Measurements from ENCODE around the gene MIX23. TPM values are rescaled to one million over a fixed set of nuclear protein-coding genes. Genes with fewer than 3 reads are reported as not detected.

Gene MIX23
- total and polyA plus RNA-seq, 7 donors, result 34.9 to 134 (median 50.3) TPM

DNA sequence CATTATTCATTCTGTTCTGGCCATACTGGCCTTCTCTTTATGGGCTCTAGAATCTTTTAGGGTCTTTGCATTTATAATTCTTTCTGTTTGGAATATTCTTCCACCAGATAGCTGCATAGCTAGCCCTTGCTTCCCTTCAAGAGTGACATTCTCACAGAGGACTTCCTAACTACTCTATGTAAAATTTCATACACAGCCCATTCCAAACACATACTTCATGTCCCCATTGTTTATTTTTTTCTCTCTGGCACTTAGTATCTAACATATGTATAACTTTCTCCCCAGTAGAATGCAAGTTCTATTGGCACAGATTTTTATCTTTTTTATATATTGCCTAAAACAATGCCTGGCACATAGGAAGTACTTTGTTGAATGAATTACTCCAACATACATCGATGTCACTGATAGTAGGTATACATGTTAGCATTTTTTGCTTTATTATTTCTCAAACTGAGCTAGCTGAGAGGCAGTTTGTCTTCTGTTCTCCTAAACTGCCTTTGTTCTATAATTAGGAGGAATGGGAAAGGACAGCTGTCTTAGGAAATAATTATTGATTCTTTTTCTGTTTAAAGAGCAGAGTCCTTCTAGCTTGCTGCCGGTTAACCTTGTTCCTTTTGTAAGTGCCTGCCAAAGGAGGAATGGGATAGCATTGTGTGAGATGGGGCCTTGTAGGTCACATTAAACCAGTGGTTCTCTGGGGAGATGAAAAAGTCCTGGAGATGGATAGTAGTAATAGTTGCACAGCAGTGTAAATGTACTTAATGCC lies 8.8 kb upstream of the MIX23 start:
- H3K27ac ChIP-seq, result no peak overlapping the region

DNA sequence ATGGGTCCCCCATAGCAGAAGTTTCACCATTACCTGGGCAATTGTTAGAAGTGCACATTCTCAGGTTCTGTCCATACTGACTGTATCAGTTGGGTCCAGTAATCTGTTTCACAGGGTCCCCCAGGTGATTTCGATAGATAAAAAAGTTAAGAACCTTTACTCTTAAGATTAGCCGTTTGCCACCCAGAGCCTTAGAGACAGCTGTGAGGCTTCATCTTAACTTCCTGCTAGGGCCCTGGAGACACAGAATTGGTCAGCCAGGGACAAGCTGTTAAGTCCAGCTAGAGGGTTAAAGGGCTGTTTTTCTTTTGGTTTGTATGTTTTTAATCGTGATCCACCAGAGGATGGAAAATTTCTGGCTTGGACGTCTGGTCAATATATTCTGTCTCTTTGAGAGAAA lies 7.6 kb upstream of the MIX23 start:
- no peaks in the 10 kb centered on the region for H3K4me1 ChIP-seq
- TF ChIP-seq, protein P1, sequence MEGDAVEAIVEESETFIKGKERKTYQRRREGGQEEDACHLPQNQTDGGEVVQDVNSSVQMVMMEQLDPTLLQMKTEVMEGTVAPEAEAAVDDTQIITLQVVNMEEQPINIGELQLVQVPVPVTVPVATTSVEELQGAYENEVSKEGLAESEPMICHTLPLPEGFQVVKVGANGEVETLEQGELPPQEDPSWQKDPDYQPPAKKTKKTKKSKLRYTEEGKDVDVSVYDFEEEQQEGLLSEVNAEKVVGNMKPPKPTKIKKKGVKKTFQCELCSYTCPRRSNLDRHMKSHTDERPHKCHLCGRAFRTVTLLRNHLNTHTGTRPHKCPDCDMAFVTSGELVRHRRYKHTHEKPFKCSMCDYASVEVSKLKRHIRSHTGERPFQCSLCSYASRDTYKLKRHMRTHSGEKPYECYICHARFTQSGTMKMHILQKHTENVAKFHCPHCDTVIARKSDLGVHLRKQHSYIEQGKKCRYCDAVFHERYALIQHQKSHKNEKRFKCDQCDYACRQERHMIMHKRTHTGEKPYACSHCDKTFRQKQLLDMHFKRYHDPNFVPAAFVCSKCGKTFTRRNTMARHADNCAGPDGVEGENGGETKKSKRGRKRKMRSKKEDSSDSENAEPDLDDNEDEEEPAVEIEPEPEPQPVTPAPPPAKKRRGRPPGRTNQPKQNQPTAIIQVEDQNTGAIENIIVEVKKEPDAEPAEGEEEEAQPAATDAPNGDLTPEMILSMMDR (IDR thresholded peaks at IDR 0.05), result no peak
- no peak overlapping the region for H3K4me3 ChIP-seq
- WGBS, 3 donors, result 54 to 63% (median 58%) methylated on average over 4 of the region's 4 CpGs
- DNase-seq, result no peak
- H3K9me3 ChIP-seq, result no peaks in the 10 kb centered on the region
- H3K27ac ChIP-seq, result no peak overlapping the region
- H3K27me3 ChIP-seq (ENCODE audit: insufficient read depth in 3 of 3, low read length in 2 of 3), result no peaks in the 10 kb centered on the region
- intact Hi-C loops (cut with DNase I), result loop anchor here in 1 of 2 donors (5.0 kb wide), 1 partner anchor 172 kb away; the partner anchor contains the start of genes DTX3L and PARP9
- ATAC-seq, result no peak
- peaks cover 0 to 5% of the 10 kb centered on the region in 2 donors for H3K36me3 ChIP-seq (ENCODE audit: insufficient read depth in 1 of 2, low read depth in 1 of 2)

More for the DNA sequence above, 8.8 kb upstream of the MIX23 start:
- Histone ChIP-seq H3K27me3 (ENCODE audit: insufficient read depth in 3 of 3, low read length in 2 of 3) (no peaks in the 10 kb centered on the region), H3K36me3 (ENCODE audit: insufficient read depth in 1 of 2, low read depth in 1 of 2) (peaks cover 0 to 5% of the 10 kb centered on the region in 2 donors), H3K4me3 (no peak overlapping the region), H3K9me3 (no peaks in the 10 kb centered on the region), H3K4me1 (no peaks in the 10 kb centered on the region)
- ATAC-seq (no peak), DNase-seq (no peak)
- 70 to 82% (median 70%) methylated on average over 2 of the region's 2 CpGs for WGBS, 3 donors
- intact Hi-C loops (cut with DNase I), result loop anchor here in 1 of 2 donors (2.0 to 5.0 kb wide), 2 partner anchors 170 to 287 kb away; partner anchors contain the start of genes DTX3L and PARP9
- TF ChIP-seq, protein P1 (IDR thresholded peaks at IDR 0.05), result no peak

DNA sequence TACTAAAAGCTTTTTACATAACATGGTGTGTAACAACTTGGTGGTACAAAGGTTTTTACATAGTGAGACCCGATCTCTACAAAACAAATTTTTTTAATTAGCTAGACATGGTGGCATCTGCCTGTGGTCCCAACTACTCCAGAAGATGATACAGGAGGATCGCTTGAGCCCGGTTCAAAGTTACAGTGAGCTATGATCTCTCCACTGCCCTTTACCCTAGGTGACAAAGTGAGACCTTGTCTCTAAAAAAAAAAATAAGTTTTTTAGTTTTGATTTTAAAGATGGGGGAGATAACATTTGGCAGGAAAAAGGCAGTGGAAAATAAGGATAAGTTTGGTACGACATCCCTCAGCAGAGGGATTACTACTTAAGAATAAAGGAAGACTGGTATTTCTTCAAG lies 6.9 kb upstream of the MIX23 start:
- DNase-seq, result no peak
- H3K27ac ChIP-seq, result no peak overlapping the region
- H3K9me3 ChIP-seq, result no peaks in the 10 kb centered on the region
- H3K27me3 ChIP-seq (ENCODE audit: insufficient read depth in 3 of 3, low read length in 2 of 3), result no peaks in the 10 kb centered on the region
- intact Hi-C loops (cut with DNase I), result loop anchor here in 1 of 2 donors (5.0 to 10.0 kb wide), 3 partner anchors 172 to 845 kb away; partner anchors contain the start of genes DTX3L, EAF2, IQCB1 and PARP9
- ATAC-seq, result no peak
- no peak overlapping the region for H3K4me3 ChIP-seq
- peaks cover 7% of the 10 kb centered on the region for H3K4me1 ChIP-seq
- WGBS, 3 donors, result 78 to 85% (median 80%) methylated on average over 4 of the region's 4 CpGs
- peaks cover 0 to 5% of the 10 kb centered on the region in 2 donors for H3K36me3 ChIP-seq (ENCODE audit: insufficient read depth in 1 of 2, low read depth in 1 of 2)
- TF ChIP-seq, protein P1 (IDR thresholded peaks at IDR 0.05), result no peak

DNA sequence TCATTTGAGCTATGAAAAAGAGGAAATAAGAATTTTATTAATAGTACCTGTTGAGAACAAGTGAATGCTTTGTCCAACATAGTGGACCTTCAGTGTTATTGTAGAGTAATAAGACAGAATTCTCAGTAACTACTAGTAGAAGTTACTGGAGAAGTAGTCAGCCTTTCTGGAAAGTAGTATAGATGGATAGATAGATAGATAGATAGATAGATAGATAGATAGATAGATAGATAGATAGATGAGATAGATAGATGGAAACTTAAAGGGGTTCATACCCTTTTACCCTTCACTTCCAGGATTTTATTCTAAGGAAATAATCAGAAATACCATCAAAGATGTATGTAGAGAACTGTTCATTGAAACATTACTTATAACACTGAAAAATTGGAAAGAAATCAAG lies 6.2 kb upstream of the MIX23 start:
- H3K4me3 ChIP-seq, result no peak overlapping the region
- DNase-seq (no peak), ATAC-seq (no peak)
- peaks cover 0 to 5% of the 10 kb centered on the region in 2 donors for H3K36me3 ChIP-seq (ENCODE audit: insufficient read depth in 1 of 2, low read depth in 1 of 2)
- H3K9me3 ChIP-seq, result no peaks in the 10 kb centered on the region
- no peak overlapping the region for H3K27ac ChIP-seq
- TF ChIP-seq, protein P1 (IDR thresholded peaks at IDR 0.05), result no peak
- intact Hi-C loops (cut with DNase I), result loop anchor here in 1 of 2 donors (10.0 kb wide), 2 partner anchors 554 to 844 kb away; partner anchors contain the start of genes EAF2, IQCB1 and POLQ
- H3K4me1 ChIP-seq, result peaks cover 7% of the 10 kb centered on the region
- H3K27me3 ChIP-seq (ENCODE audit: insufficient read depth in 3 of 3, low read length in 2 of 3), result no peaks in the 10 kb centered on the region

All from psoas muscle (tissue), 8 donors.